Stimulated activated CD8-positive, alpha-beta memory T cell treated with anti-CD3 and anti-CD28 coated beads, Interleukin-4, amount 100 ng/mL, for 4 hours (primary cell): ENCODE data around the gene SPPL3.

ENCODE experiments used
- DNase-seq, 2 donors: peaks; one replicate each; pipeline ENCODE4 v3.0.0-alpha.2; 2020; ENCODE audit warnings: low read depth in 2 of 2, low spot score in 1 of 2

Gene SPPL3

GRCh38 chr12:120790114-120790513 is 114.0 kb downstream of the SPPL3 start:
- DNase-seq, result no peak

DNA sequence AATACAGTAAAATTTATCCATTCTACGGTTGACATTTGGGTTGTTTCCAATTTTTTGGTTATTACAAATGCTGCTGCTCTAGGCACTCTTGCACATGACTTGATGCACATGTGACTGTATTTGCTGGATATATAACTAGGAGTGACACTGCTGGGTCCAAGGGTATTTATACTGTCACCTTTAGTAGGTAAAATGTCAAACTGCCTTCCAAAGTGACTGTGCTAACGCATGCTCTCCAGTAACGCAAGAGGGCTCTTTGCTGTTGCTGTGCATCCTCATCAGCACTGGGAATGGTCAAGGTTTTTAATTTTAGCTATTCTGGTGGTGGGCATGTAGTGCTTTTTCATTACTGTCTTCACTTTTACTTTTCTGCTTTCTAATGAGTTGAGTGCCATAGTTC is 116.3 kb downstream of the SPPL3 start:
- no peak for DNase-seq

- no peak for DNase-seq
Observed at GRCh38 chr12:120784804-120785203, 119.4 kb downstream of the SPPL3 start.

GRCh38 chr12:120783197-120783596 is 121.0 kb downstream of the SPPL3 start:
- no peak for DNase-seq

- no peak for DNase-seq
Observed at GRCh38 chr12:120775862-120776552, 128.2 kb downstream of the SPPL3 start.

- DNase-seq, result no peak
Observed at GRCh38 chr12:120774169-120774916, 129.8 kb downstream of the SPPL3 start.

GRCh38 chr12:120771097-120771496 is 133.1 kb downstream of the SPPL3 start:
- no peak for DNase-seq

- no peak for DNase-seq
Observed at GRCh38 chr12:120767071-120768024, 136.8 kb downstream of the SPPL3 start.

DNA sequence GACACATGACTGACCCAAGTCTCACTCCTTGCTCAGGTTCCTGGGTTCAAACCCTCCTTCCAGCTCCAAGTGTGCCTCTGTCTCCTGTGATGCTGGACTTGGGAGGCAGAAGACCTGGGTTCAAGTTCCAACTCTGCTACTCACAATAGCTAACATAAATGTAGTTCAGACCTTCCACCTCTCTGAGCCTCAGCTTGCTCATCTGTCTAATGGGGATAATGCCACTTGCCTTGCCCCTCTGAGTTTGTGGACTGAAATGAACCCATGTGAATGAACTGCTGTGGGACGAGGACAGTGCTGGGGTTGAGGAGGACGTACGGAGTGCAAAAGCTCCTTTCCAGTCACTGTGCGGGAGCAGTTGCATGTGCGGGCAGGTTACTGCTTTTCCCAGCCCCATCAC is 137.6 kb downstream of the SPPL3 start:
- DNase-seq, result no peak

DNA sequence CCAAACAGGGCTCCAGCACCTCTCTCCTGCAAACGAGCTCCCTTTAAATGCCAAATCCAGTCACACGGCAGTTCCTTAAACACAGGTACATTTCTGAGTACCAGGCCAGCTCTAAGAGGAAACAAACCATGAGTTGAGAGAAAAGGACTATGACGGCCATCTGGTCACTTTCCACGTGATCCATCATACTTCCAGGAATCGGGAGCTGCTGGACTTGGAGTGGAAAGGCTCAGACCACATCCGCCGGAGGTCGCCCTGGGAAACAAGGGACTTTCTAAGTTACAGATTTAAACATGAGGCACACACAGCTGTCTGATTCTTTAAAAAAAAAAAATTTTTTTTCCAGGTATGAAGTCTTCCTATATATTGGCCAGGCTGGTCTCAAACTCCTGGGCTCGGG is 139.3 kb downstream of the SPPL3 start:
- DNase-seq, result no peak

- DNase-seq, result no peak
Observed at GRCh38 chr12:120763250-120763649, 140.9 kb downstream of the SPPL3 start.

- no peak for DNase-seq
Observed at GRCh38 chr12:120762086-120762485, 142.1 kb downstream of the SPPL3 start.

DNA sequence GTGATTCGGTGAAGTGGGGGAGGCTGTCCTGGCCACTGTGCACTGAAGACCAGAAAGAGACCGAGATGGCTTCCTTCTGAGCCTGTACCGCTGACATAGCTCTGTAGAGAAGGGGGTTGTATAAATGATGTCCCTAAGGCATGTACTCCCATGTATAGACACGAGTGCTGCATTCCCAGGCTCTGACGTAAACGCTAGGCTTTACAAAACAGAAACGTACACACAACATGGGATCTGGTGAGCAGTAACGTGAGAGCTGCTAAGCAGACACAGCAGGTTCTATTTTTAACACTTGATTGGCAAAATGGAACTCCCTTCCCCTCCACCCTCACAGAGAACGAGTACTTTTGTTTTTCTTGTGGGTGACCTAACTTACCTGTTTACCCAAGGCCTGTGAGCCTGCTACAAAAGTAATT is 142.6 kb downstream of the SPPL3 start:
- DNase-seq, result no peak

DNA sequence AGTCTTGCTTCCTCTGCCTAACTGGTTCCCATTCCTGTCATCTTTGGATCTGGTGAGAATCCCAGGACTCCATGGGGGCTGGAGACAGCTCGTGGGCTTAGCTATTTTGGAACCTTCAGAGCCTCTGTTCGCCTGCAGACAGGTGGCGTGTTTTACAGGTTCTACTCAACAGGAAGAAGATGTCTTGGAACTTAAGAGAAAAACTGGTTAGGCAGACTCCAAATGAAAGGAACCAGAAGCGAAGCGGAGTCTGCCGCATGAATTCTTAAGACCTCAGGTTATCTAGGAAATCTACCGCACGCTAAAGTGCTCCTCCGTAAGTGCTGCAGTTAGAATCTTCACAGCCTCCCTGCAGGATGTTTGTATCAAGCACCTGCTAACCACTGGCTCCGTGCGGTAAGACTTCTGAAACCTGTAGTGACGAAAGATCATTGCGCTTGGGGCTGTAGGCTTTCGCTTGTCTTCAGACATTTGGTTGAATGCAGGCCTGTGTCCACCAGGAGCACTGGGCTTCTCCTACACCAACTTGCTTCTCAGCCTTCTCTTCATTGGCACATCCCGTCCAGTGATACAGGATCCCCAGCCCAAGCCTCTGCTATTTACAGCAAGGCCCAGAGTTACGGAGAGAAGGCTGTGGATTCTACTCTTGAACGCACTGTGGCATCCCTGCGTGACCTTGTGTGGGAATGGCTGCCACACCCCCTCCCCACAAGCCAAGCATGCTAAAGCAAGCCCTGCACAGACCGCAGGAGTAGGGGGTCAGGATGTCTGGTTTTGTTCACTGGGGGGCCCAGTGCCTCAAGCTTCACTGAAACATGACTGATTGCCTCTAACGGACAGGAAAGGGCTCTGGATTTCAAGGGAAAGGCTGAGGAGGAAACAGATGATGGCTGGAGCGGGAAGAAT is 143.6 kb downstream of the SPPL3 start:
- DNase-seq, result no peak

DNA sequence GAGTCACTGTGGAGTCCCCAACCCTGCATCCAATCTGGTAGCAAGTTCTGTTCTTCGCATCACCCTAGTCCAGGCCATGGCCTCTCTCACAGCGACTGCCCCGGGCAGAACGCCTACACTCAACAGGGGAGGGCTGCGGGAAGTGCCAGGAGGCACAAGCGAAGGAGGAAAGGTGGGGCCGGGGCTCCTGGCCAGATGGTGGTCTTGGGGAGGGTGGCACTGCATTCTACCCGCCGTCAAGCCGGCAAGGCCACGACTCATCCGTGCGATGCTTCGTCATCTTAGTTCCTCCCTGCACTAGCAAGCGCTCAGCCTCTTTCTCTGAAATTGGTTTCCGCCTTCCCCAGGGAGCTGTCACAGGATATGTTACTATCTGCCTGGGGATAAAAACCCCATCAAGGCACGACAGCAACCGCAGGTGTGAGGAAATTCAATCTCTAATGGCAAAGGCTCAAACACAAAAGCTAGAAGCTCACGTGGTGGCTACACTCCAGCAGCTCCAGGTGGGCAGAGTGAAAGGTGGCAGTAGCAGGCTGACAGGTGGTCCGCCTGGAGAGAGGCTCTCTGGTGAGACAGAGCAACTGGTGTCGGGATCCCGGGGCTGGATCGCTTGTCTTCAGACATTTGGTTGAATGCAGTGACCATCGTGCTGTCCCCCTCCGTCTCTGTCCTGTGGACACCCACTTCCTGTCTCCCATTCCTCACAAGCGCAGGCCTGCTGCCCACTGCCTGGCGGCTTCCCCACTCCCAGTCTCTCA is 144.4 kb downstream of the SPPL3 start:
- DNase-seq, result no peak

GRCh38 chr12:120758798-120759590 is 145.2 kb downstream of the SPPL3 start:
- DNase-seq, result no peak

DNA sequence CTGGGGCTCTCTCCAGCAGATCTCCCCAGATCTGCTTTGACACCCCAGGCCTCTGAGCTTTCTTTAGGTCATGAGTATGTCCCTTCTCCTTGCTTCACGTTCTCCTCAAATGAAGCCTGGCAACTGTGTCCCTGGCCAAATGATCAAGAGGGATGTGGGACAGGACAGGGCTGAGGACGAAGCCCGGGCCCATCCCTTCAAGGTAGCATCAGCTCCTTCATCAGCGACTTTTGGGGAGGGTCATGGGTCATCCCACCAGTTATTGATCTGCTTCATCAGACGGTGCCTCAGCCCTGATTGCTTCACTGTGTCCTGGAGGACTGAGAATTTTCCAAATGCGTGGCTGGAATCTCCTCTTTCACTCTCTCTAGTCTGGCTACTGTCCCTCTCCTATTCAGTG is 146.2 kb downstream of the SPPL3 start:
- no peak for DNase-seq

DNA sequence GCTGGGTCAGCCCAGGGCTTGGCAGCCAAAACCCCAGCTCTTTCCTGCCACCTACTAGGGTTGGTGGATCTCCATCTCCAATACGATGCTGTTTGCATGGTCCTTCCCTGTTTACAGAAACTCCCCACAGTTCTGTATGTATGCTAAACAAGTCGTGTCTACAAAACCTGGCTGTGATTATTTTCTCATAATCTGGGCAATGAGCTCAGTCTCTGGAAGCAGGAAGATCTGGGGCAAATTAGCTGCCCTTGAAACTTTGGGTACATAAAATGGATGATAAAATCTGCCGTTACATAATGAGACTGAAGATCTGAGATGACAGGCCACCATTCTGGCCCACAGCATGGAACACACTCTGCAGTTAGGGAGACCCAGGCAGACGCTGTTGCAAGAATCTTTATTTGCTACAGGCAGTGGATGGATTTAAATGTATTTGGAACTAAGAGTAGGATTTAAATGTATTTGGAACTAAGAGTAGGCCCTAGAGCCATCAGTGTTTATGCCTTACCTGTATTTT is 146.9 kb downstream of the SPPL3 start:
- no peak for DNase-seq

GRCh38 chr12:120755269-120755668 is 148.9 kb downstream of the SPPL3 start:
- no peak for DNase-seq
